Mesodermal cell (in vitro differentiated cells): ENCODE results near the gene XYLT1.

Source experiments
- H3K27ac ChIP-seq: 2 replicates; pipeline ENCODE4 v1.7.0; 2013; ENCODE audit warnings: mild to moderate bottlenecking, low read depth, low read length, moderate library complexity; ENCODE audit not compliant: severe bottlenecking
- H3K36me3 ChIP-seq: 2 replicates; pipeline ENCODE4 v1.7.1; 2013; ENCODE audit warnings: mild to moderate bottlenecking, low read length, moderate library complexity; ENCODE audit not compliant: control insufficient read depth, insufficient read depth
- H3K4me1 ChIP-seq: one replicate; pipeline ENCODE4 v1.7.1; 2013; ENCODE audit warnings: mild to moderate bottlenecking, low read length; ENCODE audit not compliant: insufficient read depth, control insufficient read depth, poor library complexity, severe bottlenecking
- H3K4me3 ChIP-seq: 2 replicates; pipeline ENCODE4 v1.7.0; 2013; ENCODE audit warnings: low read length, control low read depth, mild to moderate bottlenecking; ENCODE audit not compliant: insufficient read depth, poor library complexity, severe bottlenecking; ENCODE audit errors: extremely low read depth
- H3K9me3 ChIP-seq: 2 replicates; pipeline ENCODE4 v1.7.1; 2013; ENCODE audit warnings: mild to moderate bottlenecking, low read length, moderate library complexity; ENCODE audit not compliant: control insufficient read depth
- WGBS, 2 experiments: methylation state at CpG; one replicate each; pipeline ENCODE4 v1.1.5; 2013; ENCODE audit warnings: missing lambda C conversion rate in 2 of 2; ENCODE audit not compliant: insufficient coverage in 2 of 2; 5-methylcytosine and 5-hydroxymethylcytosine counted together

The XYLT1 gene

GRCh38 chr16:17372386-17372785 is 98.4 kb downstream of the XYLT1 start:
- Histone ChIP-seq H3K36me3 (no peaks in the 10 kb centered on the region), H3K27ac (no peak overlapping the region), H3K4me1 (peaks cover 7% of the 10 kb centered on the region), H3K4me3 (no peak overlapping the region), H3K9me3 (no peaks in the 10 kb centered on the region)
- 76 to 91% methylated on average over 4 of the region's 5 CpGs for WGBS, 2 experiments

GRCh38 chr16:17371299-17371698 is 99.5 kb downstream of the XYLT1 start:
- Histone ChIP-seq H3K27ac (no peak overlapping the region), H3K4me3 (no peak overlapping the region), H3K9me3 (no peaks in the 10 kb centered on the region), H3K4me1 (peaks cover 7% of the 10 kb centered on the region), H3K36me3 (no peaks in the 10 kb centered on the region)
- 83% methylated on average over 1 of the region's 2 CpGs; no CpG with 5 or more reads in 1 of the 2 experiments for WGBS, 2 experiments

GRCh38 chr16:17370731-17371285 is 100.0 kb downstream of the XYLT1 start:
- no peaks in the 10 kb centered on the region for H3K36me3 ChIP-seq
- peaks cover 7% of the 10 kb centered on the region for H3K4me1 ChIP-seq
- WGBS, 2 experiments, result no CpG with 5 or more reads among the region's 4 CpGs
- no peak overlapping the region for H3K4me3 ChIP-seq
- H3K27ac ChIP-seq, result no peak overlapping the region
- H3K9me3 ChIP-seq, result no peaks in the 10 kb centered on the region

GRCh38 chr16:17370223-17370707 is 100.5 kb downstream of the XYLT1 start:
- H3K4me3 ChIP-seq, result no peak overlapping the region
- no peaks in the 10 kb centered on the region for H3K36me3 ChIP-seq
- H3K4me1 ChIP-seq, result peaks cover 7% of the 10 kb centered on the region
- 88 to 89% methylated on average over 8 to 13 of the region's 13 CpGs for WGBS, 2 experiments
- no peaks in the 10 kb centered on the region for H3K9me3 ChIP-seq
- H3K27ac ChIP-seq, result peak overlapping the region; percentile 36

GRCh38 chr16:17369421-17370222 is 101.1 kb downstream of the XYLT1 start:
- WGBS, 2 experiments, result 66 to 72% methylated on average over 9 to 12 of the region's 14 CpGs
- H3K9me3 ChIP-seq, result no peaks in the 10 kb centered on the region
- peaks cover 7% of the 10 kb centered on the region for H3K4me1 ChIP-seq
- H3K27ac ChIP-seq, result peak overlapping the region; percentile 36
- H3K36me3 ChIP-seq, result no peaks in the 10 kb centered on the region
- H3K4me3 ChIP-seq, result no peak overlapping the region

GRCh38 chr16:17368951-17369350 is 101.8 kb downstream of the XYLT1 start:
- WGBS, 2 experiments, result 87 to 96% methylated on average over 2 to 4 of the region's 5 CpGs

GRCh38 chr16:17368446-17368845 is 102.3 kb downstream of the XYLT1 start:
- no peaks in the 10 kb centered on the region for H3K36me3 ChIP-seq
- H3K4me3 ChIP-seq, result no peak overlapping the region
- H3K9me3 ChIP-seq, result no peaks in the 10 kb centered on the region
- no peak overlapping the region for H3K27ac ChIP-seq
- WGBS, 2 experiments, result no CpG with 5 or more reads among the region's 3 CpGs
- peaks cover 7% of the 10 kb centered on the region for H3K4me1 ChIP-seq

More at GRCh38 chr16:17368951-17369350, 101.8 kb downstream of the XYLT1 start:
- no peaks in the 10 kb centered on the region for H3K9me3 ChIP-seq
- H3K4me1 ChIP-seq, result peaks cover 7% of the 10 kb centered on the region
- H3K36me3 ChIP-seq, result no peaks in the 10 kb centered on the region
- no peak overlapping the region for H3K27ac ChIP-seq
- H3K4me3 ChIP-seq, result no peak overlapping the region

GRCh38 chr16:17367923-17368322 is 102.8 kb downstream of the XYLT1 start:
- WGBS, 2 experiments, result 23 to 28% methylated on average over 6 to 8 of the region's 10 CpGs
- H3K4me3 ChIP-seq, result no peak overlapping the region
- H3K9me3 ChIP-seq, result no peaks in the 10 kb centered on the region
- H3K4me1 ChIP-seq, result peaks cover 7% of the 10 kb centered on the region
- no peak overlapping the region for H3K27ac ChIP-seq
- H3K36me3 ChIP-seq, result no peaks in the 10 kb centered on the region

GRCh38 chr16:17367036-17367435 is 103.7 kb downstream of the XYLT1 start:
- Histone ChIP-seq H3K4me1 (peaks cover 7% of the 10 kb centered on the region), H3K9me3 (no peaks in the 10 kb centered on the region), H3K4me3 (no peak overlapping the region), H3K36me3 (no peaks in the 10 kb centered on the region), H3K27ac (no peak overlapping the region)
- WGBS, 2 experiments, result 91 to 94% methylated on average over 7 to 8 of the region's 9 CpGs

GRCh38 chr16:17366299-17366961 is 104.3 kb downstream of the XYLT1 start:
- peaks cover 7% of the 10 kb centered on the region for H3K4me1 ChIP-seq
- H3K36me3 ChIP-seq, result no peaks in the 10 kb centered on the region
- no peak overlapping the region for H3K4me3 ChIP-seq
- 91 to 94% methylated on average over 3 to 5 of the region's 8 CpGs for WGBS, 2 experiments
- H3K27ac ChIP-seq, result no peak overlapping the region
- H3K9me3 ChIP-seq, result no peaks in the 10 kb centered on the region
